Stimulated activated CD4-positive, alpha-beta T cell treated with anti-CD3 and anti-CD28 coated beads, Interleukin-15, amount 100 ng/mL, for 24 hours (primary cell): ENCODE results near the gene TMEM132C.
"Not testable (repeated sequence)": the region's sequence is repeated elsewhere in the genome, so short reads cannot be mapped to it uniquely, and the experiment has no call there.

Source experiments
- DNase-seq: peaks from one replicate; pipeline ENCODE4 v3.0.0-alpha.2; 2020

Gene TMEM132C

GRCh38 chr12:128571906-128572810 lies 305.2 kb downstream of the TMEM132C start:
- no peak for DNase-seq

GRCh38 chr12:128573907-128574306 lies 306.9 kb downstream of the TMEM132C start:
- no peak for DNase-seq

- no peak for DNase-seq
Observed at GRCh38 chr12:128578045-128578444, 311.1 kb downstream of the TMEM132C start.

DNA sequence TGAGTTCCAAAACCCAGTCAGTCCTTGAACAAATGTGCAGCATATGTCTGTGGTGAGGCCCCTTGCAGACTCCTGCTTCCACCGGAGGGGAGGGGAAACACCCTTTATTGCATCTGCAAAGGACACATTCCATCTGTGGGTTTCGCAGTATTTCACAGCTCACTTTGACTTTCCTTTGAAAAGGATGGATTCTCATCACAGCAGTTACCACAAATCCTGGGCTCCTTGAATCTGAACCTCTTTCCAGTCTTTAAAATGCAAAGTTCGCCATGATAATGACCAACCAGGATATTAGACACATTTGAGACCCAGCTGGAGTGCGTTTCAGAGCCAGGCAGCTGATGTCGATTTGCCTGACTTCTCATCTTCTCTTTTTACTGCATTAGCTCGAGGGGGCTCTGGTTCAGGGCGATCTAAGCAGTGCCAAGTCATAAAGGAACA lies 314.4 kb downstream of the TMEM132C start:
- no peak for DNase-seq

DNA sequence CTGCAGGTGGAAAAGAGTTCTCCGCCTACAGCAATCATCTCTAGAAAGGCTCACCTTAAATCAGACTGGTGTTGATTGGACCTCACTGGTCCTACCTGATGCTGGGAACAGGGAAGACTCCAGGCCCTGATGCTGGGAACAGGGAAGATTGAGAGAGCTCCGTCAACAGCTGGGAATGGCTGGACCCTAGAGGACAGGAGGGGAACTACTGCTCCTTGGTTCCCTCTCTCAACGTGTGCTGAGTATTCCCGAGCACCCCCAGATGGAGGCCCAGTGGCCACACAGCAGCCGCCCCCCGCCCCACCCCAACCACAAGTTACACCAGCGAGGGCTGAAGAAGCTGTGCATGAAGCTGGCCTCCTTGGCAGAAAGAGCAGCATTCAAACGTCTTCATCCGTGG lies 316.5 kb downstream of the TMEM132C start:
- DNase-seq = no peak

DNA sequence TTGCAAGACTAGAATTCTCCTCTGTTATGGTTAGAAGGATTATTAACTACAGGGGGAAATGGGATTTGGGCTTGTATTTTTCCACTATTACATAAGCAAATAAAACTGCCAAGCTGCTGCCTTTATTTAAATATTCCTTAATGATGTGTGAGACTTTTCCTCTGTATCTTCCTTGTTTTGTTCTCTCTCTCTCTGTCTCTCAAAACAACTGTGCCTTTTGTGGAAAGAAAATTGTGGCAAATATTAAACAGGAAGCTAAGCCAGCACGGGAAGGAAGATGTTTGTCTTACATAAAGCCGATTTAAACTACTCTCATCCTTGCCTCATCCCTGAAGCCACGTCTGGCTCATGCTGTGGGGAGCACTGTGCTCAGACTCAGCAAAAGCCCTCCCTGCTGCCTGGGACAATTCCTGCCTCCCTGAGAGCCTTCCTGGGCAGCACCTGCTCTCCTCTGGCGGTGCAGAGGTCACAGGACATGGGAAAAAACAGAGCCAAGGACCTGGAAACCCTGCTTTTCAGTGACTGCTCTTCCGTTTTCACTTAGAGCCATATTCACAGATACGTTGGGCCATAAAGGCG lies 319.6 kb downstream of the TMEM132C start:
- DNase-seq = no peak

DNA sequence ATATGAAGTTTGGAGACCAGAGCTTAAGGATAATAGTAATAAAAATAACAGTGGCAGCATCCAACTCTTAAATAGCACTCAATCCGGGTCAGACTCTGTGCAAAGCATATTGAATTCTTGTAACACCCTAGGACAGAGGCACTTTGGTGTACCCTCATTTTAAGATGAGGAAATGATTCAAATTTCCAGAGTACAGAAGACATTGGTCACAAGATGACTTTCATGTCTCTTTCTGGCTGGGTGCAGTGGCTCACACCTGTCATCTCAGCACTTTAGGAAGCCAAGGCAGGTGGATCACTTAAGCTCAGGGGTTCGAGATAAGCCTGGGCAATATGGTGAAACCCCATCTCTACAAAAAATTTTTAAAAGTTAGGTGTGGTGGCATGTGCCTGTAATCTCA lies 320.9 kb downstream of the TMEM132C start:
- DNase-seq = no peak

DNA sequence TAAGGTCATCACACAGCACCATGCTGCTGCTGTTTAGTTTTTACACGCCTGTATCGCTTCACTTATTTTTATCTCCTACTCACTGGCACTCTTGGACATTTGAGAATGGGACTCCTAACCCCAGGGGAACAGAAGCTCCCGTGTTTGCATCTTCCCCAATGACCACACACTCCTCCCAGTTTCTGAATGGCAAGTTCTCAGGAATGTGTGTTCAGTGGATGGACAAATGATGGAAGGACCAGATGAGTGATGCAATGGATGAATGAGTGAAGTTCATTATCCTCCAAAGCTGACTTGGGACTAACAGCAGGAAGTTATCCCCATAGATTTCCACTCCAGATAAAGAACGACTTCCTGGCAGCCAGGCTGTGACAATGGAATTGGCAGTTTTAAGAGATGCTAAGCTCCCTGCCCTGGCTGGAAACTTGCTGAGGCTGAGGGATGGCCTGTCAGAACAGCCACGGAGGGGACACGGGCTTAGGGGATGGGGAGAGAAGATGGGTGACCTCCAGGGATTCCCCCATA lies 325.3 kb downstream of the TMEM132C start:
- no peak for DNase-seq

GRCh38 chr12:128594521-128594920 lies 327.6 kb downstream of the TMEM132C start:
- no peak for DNase-seq

DNA sequence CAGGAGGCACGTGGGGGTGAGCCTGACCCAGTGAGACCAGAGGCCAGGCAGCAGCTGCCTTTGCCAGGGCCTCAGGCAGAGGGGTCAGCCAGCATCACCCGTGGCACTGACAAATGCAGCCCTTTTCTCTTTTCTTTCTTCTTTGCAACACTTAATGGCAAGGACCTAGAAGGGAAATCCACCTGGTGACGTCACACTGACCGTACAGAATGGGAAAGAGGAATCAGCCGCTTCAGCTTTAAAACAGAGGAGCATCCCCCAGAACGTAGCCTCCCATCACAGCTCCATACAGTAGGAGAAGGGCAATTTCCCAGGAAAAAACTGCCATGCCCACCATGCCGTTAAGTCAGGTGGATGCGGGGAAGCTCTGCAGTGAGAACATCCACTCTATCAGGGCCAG lies 328.6 kb downstream of the TMEM132C start:
- DNase-seq = no peak

GRCh38 chr12:128600886-128601285 lies 333.9 kb downstream of the TMEM132C start:
- DNase-seq = no peak

DNA sequence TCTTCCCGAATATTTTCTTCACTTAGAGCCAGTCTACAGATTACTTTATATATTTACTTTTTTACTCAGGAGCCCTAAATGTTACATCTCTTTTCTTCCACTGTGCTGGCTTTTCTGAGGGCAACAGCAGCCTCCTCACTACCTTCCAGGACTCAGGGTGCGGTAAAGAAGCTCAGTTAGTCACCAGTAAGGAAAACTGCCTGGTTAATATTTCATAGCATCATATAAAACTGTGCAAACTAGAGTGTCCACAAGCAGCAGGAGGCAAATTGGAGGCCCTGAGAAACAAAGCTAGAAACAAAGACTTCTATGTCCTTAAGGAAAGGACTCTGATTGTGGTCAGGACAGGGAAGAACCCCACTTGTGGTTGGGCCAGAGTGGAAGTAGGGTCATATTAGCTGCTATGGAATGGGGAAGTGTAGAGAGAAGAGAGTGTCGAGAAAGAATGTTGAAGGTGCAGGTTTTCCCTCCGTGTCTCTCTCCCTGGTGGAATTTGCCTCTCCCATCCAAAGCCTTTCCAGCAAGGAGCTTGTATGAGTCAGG lies 336.7 kb downstream of the TMEM132C start:
- DNase-seq = no peak

GRCh38 chr12:128604219-128604618 lies 337.2 kb downstream of the TMEM132C start:
- not testable (repeated sequence) for DNase-seq

GRCh38 chr12:128606051-128606450 lies 339.1 kb downstream of the TMEM132C start:
- DNase-seq = no peak

GRCh38 chr12:128606538-128606937 lies 339.6 kb downstream of the TMEM132C start:
- DNase-seq = no peak

- DNase-seq = no peak
Observed at GRCh38 chr12:128606970-128607369, 340.0 kb downstream of the TMEM132C start.

DNA sequence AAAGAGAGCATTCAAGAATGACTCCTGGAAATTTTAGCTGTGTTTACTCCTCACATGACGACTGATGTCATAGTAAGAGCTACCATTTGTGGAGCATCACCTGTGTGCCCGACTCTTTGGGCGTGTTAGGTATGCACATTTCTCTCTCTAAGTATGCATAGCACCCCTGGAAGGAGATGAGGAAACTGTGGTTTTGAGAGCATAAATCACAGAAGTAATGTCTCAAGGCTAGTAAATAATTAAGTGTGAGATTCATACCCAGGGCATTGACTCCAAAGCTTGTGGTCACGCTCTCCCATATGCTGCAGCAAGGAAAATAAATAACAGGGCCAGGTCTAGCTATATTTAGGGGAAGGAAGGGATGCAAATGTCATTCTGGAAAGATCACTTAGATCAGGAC lies 340.7 kb downstream of the TMEM132C start:
- DNase-seq = no peak

GRCh38 chr12:128609861-128610260 lies 342.9 kb downstream of the TMEM132C start:
- DNase-seq = no peak

- DNase-seq = no peak
Observed at GRCh38 chr12:128611736-128612135, 344.8 kb downstream of the TMEM132C start.

GRCh38 chr12:128612150-128612850 lies 345.3 kb downstream of the TMEM132C start:
- no peak for DNase-seq

GRCh38 chr12:128613837-128614590 lies 347.0 kb downstream of the TMEM132C start:
- no peak for DNase-seq

- no peak for DNase-seq
Observed at GRCh38 chr12:128617304-128617833, 350.4 kb downstream of the TMEM132C start.
